Adrenal gland (tissue), 12 donors: Measurements from ENCODE around the gene ANO4. TPM values are rescaled to one million over a fixed set of nuclear protein-coding genes. Genes with fewer than 3 reads are reported as not detected.

Experiments
- DNase-seq, 7 donors: peaks; one replicate each; pipeline ENCODE4 v3.0.0-alpha.2; 2019 to 2020
- H3K27ac ChIP-seq, 5 donors: fragments of 200-600 bp; sonication (generic) in 4 of 5; 1 replicate in 3 of 5; 2 replicates in 2 of 5; pipeline versions ENCODE4 v1.5.1 to v1.8.0; 2016 to 2020; ENCODE audit warnings: mild to moderate bottlenecking in 1 of 5
- H3K27me3 ChIP-seq: fragments of 200-600 bp; 2 replicates; pipeline ENCODE4 v1.8.0; 2021
- H3K36me3 ChIP-seq, 2 donors: fragments of 200-600 bp; replicated peaks in 1 of 2; 1 replicate in 1 of 2; 2 replicates in 1 of 2; pipeline versions ENCODE4 v1.5.1 to v1.8.0; 2018 to 2022
- H3K4me1 ChIP-seq, 2 donors: fragments of 200-600 bp; replicated peaks in 1 of 2; 1 replicate in 1 of 2; 2 replicates in 1 of 2; pipeline versions ENCODE4 v1.5.1 to v1.8.0; 2018 to 2021
- H3K4me3 ChIP-seq, 4 donors: fragments of 200-600 bp; sonication (generic) in 3 of 4; one replicate each; pipeline ENCODE4 v1.5.1; 2016 to 2018
- H3K9me3 ChIP-seq, 3 donors: fragments of 200-600 bp; sonication (generic) in 1 of 3; replicated peaks in 1 of 3; 1 replicate in 2 of 3; 2 replicates in 1 of 3; pipeline versions ENCODE4 v1.5.1 to v1.8.0; 2016 to 2021
- CTCF ChIP-seq, 6 experiments: fragments of 450-650 bp in 4 of 6; fragments of 200-600 bp in 2 of 6; sonication (generic) in 1 of 6; IDR thresholded peaks; 1 replicate in 5 of 6; 2 replicates in 1 of 6; pipeline versions ENCODE4 v1.5.1 to v1.8.0; 2016 to 2021; ENCODE audit warnings: antibody characterized with exemption in 6 of 6, mild to moderate bottlenecking in 2 of 6, moderate library complexity in 1 of 6
- POLR2A ChIP-seq, 2 donors: fragments of 450-650 bp; IDR thresholded peaks; one replicate each; pipeline ENCODE4 v1.6.1; 2017; ENCODE audit warnings: antibody characterized with exemption in 2 of 2, mild to moderate bottlenecking in 2 of 2, moderate library complexity in 1 of 2
- WGBS, 4 donors: extraction: QIAGEN DNeasy Blood & Tissue Kit in 2 of 4; methylation state at CpG; one replicate each; pipeline versions ENCODE4 v1.1.5 to v1.1.7; 2013 to 2017; 5-methylcytosine and 5-hydroxymethylcytosine counted together
- intact Hi-C, 2 donors: fragments of 100-400 bp; cut with DNase I; formaldehyde crosslinking; loops; one replicate each; pipeline versions ENCODE4 v1.14.1 to v1.15.0; 2022 to 2023
- polyA plus RNA-seq, 3 donors: library from polyadenylated mRNA; stranded (reverse); fragments of 200-250 nt in 2 of 3; fragments of 350-450 nt in 1 of 3; fragmentation: Illumina TruSeq in 1 of 3; extraction: RNeasy Lipid Tissue Mini Kit (QIAGEN cat#74804) in 1 of 3; gene quantifications; one replicate each; pipeline ENCODE4 v1.2.3, GENCODE V29; 2013 to 2014
- total RNA-seq, 9 donors: library from RNA; depleted of rRNA in 4 of 9; stranded (reverse); fragments of >200 nt in 4 of 9; fragments of 120-200 nt in 1 of 9; fragmentation: NEBNext Ultra II Directional in 1 of 9; extraction: Animal tissue kit (Norgen Biotek cat#: 25700) in 1 of 9; gene quantifications; one replicate each; pipeline versions ENCODE4 v1.1.0 to v1.2.4, GENCODE V29; 2013 to 2023
- donor health status: healthy with polysubstance abuse.
- donor health status: Bipolar disorder and iron deficiency.
- donor health status: DM: yes; HTN: yes; CAD: no.
- donor health status: DM: no; HTN: no; CAD: no.
- donor health status: DM: no; HTN: no; CAD: no.
- donor health status: DM: yes; HTN: yes; CAD: no.

Gene ANO4
- total and polyA plus RNA-seq, 12 donors = 5.6 to 37.4 (median 10.2) TPM

GRCh38 chr12:100778967-100779590, 15.5 kb upstream of the ANO4 start:
- H3K36me3 ChIP-seq = no peaks in the 10 kb centered on the region
- H3K4me1 ChIP-seq = no peaks in the 10 kb centered on the region
- H3K4me3 ChIP-seq = no peak overlapping the region
- intact Hi-C loops = no loop called here
- no peak for DNase-seq
- no peak overlapping the region for H3K27ac ChIP-seq
- no peaks in the 10 kb centered on the region for H3K9me3 ChIP-seq
- 56 to 70% (median 59%) methylated on average over 1 of the region's 1 CpG for WGBS, 4 donors
- TF ChIP-seq CTCF (IDR thresholded peaks at IDR 0.05) (no peak), POLR2A (IDR thresholded peaks at IDR 0.05) (no peak)
- H3K27me3 ChIP-seq = no peaks in the 10 kb centered on the region

GRCh38 chr12:100789146-100789545, 5.4 kb upstream of the ANO4 start:
- Histone ChIP-seq H3K9me3 (no peaks in the 10 kb centered on the region), H3K27ac (no peak overlapping the region), H3K4me3 (no peak overlapping the region), H3K36me3 (no peaks in the 10 kb centered on the region), H3K4me1 (no peaks in the 10 kb centered on the region), H3K27me3 (no peaks in the 10 kb centered on the region)
- TF ChIP-seq POLR2A (IDR thresholded peaks at IDR 0.05) (no peak), CTCF (IDR thresholded peaks at IDR 0.05) (no peak)
- intact Hi-C loops = no loop called here
- no peak for DNase-seq
- 91 to 100% (median 94%) methylated on average over 1 of the region's 1 CpG for WGBS, 4 donors

- DNase-seq = no peak
- Histone ChIP-seq H3K36me3 (no peaks in the 10 kb centered on the region), H3K27me3 (no peaks in the 10 kb centered on the region), H3K4me3 (no peak overlapping the region), H3K9me3 (no peaks in the 10 kb centered on the region), H3K4me1 (no peaks in the 10 kb centered on the region), H3K27ac (no peak overlapping the region)
- intact Hi-C loops = no loop called here
- 42 to 68% (median 47%) methylated on average over 2 of the region's 2 CpGs for WGBS, 4 donors
- TF ChIP-seq CTCF (IDR thresholded peaks at IDR 0.05) (no peak), POLR2A (IDR thresholded peaks at IDR 0.05) (no peak)
These were observed 4.6 kb upstream of the ANO4 start for GRCh38 chr12:100789975-100790374.

DNA sequence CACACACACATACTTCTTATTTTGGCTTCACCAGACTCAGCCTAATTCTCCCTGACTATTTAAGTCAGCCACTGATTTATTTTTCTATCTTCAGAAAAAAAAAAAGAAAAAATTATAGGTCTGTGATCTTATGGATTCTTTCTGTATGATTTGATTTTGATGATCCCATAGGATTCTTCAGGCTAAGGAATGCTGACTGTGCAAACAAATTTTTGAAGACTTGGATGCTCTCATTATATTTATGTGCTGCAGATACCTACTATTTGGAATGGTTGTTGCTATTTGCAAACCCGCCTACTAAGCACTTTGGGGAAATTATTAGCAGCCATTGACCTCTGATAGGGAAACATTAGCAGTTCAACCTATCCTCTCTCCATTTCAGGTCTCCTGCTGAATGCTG, 4.0 kb upstream of the ANO4 start:
- H3K9me3 ChIP-seq = no peaks in the 10 kb centered on the region
- H3K4me3 ChIP-seq = no peak overlapping the region
- no peak overlapping the region for H3K27ac ChIP-seq
- no peak for DNase-seq
- WGBS, 4 donors = 85 to 90% (median 87%) methylated on average over 1 of the region's 1 CpG
- H3K4me1 ChIP-seq = no peaks in the 10 kb centered on the region
- TF ChIP-seq POLR2A (IDR thresholded peaks at IDR 0.05) (no peak), CTCF (IDR thresholded peaks at IDR 0.05) (no peak)
- H3K27me3 ChIP-seq = no peaks in the 10 kb centered on the region
- intact Hi-C loops = no loop called here
- no peaks in the 10 kb centered on the region for H3K36me3 ChIP-seq
